GM21515 (cell line): Measurements from ENCODE around the gene CTSE.

Experiments used
- ATAC-seq: cut with Tn5 transposase; IDR thresholded peaks from one replicate; pipeline ENCODE4 v1.9.1; 2021; ENCODE audit not compliant: unreplicated experiment

The CTSE gene

DNA sequence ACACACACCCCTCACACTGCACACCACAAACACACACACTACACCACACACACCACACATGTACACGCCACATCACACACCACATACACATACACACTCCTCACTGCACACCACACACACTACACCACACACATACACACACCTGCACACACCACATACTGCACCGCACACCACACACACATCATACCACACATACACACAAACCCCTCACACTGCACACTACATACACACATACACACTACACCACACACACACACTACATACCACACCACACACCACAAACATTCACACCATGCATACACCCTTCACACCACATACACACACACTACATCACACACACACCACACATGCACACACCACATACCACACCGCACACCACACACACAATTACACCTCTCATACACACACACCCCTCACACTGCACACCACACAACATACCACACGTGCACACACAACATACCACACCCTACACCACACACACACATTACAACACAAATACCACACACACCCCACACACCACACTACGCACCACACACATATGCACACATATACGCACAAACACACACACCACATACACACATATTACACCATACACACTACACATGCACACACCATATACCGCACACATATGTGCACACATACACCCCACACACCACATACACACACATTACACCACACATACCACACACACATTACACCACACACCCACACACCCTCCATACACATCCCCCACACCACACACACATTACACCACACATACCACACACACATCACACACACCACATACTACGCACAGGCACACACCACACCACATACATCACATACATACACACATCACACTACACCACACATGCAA, 50.1 kb downstream of the CTSE start:
- ATAC-seq: no peak

DNA sequence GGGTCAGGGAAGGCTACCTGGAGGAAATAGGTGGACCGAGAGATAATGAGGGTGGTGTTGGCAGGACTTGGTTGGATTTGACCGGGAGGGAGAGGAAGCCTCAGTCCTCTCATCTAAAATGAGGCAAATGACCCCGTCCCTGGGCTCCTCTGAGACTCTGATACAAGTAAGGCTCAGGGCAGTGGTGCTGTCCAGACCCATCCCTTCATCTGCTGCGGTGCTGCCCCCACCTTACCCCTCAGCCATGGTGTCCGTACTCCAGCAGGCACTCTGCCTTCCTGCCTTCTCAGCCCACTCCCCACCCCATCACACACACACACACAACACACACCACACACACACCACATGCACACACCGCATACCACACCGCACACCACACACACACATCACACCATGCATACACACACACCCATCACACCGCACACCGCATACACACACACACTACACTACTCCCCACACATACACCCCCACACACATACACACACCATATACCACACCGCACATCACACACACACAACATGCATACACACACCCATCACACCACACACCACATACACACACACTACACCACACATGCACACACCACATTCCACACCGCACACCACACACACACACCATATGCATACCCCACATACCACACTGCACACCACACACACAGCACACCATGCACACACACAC, 51.1 kb downstream of the CTSE start:
- no peak for ATAC-seq

DNA sequence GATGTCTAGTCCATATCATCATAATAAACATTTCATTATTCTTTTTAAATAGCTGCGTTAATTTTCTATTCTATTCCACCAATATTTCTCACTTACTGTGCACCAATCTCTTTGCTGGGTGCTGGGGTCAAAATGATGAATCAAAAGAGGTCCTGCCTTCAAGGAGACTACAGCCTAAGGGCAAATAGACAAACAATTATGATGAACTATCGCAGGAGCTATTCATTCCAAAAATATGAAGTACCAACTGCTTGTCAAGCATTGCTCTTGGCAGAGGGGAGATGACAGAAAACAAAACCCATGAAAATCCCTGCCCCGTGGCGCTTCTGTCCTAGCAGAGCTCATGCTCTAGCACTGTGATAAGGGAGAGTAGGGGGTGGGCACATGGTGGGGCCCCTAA, 51.6 kb downstream of the CTSE start:
- no peak for ATAC-seq

GRCh38 chr1:205971082-205971481, 52.6 kb downstream of the CTSE start:
- no peak for ATAC-seq

DNA sequence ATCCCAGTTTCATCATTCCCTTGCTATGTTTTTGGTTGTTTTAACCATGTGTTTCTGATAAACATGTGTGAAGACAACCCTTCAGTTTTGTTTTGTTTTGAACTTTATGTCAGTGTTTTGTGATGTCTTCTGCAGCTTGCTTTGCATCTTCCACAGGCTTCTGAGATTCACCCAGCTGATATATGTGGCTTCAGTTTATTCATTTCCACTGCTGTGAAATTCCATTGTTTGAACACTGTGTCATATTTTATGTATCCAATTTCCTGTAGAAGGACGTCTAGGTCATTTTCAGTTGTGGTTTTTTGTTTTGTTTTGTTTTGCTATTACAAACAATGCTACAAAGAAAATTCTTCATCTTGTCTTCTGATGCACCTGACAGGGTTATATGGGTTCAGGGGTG, 53.2 kb downstream of the CTSE start:
- ATAC-seq: no peak

DNA sequence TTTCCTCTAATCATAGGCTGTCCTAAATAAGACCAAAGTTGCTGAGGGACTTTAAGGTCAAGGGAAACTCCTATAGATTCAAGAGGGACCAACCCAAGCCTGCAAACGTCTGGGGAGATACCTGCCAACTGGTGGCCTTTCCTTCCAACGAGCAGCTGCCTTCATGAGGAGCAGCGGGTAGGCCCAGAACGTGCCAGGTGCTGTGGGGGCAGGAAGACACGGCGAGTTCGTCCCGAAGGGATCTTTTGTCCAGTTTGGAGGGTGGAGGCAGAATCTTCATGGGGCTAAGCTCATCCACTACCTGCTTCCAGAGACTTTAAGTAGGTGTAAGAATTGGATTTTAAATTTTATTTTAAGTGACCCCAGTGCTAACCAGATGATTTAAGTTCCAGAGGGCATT, 54.5 kb downstream of the CTSE start:
- ATAC-seq: no peak

- no peak for ATAC-seq
Measured at GRCh38 chr1:205967554-205968335, 56.0 kb downstream of the CTSE start.

DNA sequence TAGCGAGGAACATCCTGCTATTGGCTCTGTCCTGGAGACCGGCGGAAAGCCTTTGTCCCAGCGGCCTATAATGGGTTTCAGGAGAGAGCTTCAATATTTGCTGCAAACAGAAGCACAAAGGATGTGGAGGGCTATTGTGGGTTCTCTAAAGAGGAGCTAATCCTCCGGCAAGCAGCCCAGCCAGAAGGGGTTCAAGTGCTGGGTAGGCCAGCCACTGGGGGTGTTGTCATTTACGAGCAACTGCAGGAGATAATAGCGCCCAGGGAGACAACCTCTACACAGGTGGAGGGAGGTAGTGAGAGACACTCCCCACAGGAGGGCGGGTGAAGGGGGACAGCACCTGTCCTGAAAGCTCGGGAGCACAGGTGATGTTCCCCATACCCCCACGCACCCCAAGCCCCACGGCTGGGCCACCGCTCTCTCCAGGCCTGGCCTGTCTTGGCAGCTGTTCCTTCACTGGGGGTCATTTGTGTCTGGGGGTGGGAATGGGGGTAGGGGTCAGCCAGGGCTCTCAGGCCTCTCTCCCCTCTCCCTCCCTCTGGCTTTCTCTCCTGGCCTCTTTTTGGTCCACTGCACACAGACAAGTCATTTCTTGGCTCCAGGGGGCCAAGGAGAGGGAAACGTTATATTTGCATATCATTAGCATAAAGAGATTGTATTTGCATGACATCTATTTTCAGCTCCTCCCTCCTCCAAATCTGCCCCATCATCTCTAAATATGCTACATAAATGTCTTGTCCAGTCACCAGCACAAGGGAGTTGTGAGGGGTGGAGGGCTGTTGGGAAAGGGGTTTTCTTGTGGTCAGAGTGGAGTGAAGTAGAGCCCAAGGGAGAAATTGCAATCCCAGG, 58.4 kb downstream of the CTSE start:
- ATAC-seq: no peak

- ATAC-seq: no peak
Measured at GRCh38 chr1:205963352-205964155, 60.1 kb downstream of the CTSE start.

DNA sequence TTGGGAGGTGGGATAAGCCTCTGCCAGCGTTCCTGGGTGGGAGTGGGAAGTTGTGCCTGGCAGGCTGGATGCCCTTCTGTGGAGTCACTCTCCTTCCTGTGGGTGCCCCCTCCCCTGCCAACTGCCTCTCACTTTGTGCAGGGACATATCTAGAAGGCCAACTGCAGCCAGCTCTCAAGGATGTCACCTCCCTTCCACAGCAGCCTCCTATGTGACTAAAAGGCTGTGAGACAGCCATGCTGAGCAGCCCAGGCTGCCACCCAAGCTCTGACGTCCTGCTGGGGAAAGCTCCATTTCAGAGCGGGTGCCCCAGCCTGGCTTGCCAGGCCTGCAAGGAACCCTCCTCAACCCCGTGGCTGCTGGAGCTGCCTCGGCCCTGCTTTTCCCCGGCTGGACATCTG, 60.9 kb downstream of the CTSE start:
- no peak for ATAC-seq

DNA sequence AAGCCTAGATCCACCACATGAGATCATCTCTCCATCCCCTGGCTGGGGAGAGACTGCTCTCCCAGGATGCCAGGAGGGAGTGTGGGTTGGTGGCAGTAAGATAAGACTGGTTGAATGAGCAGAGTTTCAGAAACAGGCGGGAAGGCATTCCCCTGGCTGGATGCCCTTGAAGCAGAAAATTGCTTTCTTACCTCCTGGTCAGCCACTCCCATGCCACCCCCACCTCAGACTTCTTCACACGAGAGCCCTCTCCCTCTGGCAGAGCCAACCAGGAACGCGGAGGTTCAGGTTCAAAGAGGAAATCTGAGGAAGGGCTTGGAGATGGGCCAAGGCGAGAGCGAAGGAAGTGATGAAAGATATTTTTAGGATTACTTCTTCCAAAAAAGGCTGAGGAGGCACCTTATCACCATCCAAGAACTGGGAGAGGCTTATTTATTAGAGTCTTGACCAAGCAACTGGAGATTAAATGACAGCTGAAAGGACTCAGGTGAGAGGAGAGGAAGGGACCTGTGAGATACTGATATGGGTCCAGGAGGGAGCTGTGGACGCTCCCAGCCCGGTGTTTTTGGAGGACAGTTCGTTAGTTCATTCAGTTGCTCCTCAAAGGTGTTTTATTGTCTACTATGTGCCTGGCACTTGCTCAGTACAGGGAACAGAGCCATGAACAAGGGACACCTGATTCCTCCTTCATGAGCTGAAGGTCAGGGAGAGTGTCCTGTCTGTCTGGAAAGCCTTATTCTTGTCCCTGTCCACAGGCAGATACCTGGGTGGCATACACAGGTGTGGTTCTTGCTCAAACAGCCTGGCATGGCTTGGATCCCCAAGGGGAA, 61.5 kb downstream of the CTSE start:
- ATAC-seq: no peak

DNA sequence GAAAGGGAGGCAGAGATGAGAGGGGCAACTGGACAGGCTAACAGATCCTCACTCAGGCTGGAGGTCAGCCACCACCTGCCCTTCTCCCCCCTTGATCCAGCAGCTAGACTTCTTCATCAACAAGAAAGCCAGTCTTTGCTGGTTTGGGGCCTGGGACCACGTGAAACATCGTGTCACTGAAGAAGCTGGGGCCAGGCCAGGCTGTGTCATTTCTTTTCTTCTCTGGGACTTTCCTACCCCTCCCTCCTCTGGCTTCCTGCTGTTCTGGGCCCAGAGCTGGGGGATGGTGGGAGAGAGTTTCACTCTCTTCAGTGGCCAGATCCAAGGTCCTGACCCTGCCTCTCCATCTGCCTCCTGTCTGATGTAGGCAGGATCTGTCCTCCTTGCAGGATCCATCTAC, 62.3 kb downstream of the CTSE start:
- ATAC-seq: no peak

GRCh38 chr1:205959789-205960188, 63.9 kb downstream of the CTSE start:
- no peak for ATAC-seq
